ENCODE data around the gene LRFN2.

Gene LRFN2

DNA sequence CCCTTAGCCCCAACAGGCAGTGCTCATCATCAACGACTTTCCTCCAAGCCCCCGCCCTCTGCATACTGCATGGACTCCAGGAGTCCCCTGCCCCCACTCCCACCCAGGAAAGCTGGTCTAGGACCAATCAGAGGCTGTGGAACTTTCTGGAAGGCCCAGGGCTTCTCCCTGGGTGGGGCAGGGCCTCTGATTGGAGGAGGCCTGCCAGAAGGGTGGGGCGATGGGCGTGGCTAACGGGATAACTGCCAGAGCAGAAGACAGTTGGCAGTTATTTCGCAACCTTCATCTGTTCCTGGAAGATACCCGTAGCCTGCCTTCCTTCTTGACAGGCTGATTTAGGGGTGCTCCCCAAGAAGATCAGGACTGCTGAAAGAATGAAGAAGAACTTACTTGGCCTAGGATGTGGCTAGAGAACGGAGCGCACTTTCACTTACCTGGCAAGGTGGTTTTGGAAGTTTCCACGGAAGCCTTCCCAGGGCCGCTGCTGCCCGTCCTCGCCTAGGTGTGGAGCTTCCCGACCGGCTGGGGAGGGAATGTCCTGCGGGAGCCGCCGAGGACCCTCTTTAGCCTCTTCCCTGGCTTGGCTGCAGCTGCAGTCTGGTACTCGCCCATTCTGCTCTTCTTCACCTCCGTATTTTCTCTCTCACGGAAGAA is 209.0 kb downstream of the LRFN2 start:
- TF ChIP-seq, protein P1, sequence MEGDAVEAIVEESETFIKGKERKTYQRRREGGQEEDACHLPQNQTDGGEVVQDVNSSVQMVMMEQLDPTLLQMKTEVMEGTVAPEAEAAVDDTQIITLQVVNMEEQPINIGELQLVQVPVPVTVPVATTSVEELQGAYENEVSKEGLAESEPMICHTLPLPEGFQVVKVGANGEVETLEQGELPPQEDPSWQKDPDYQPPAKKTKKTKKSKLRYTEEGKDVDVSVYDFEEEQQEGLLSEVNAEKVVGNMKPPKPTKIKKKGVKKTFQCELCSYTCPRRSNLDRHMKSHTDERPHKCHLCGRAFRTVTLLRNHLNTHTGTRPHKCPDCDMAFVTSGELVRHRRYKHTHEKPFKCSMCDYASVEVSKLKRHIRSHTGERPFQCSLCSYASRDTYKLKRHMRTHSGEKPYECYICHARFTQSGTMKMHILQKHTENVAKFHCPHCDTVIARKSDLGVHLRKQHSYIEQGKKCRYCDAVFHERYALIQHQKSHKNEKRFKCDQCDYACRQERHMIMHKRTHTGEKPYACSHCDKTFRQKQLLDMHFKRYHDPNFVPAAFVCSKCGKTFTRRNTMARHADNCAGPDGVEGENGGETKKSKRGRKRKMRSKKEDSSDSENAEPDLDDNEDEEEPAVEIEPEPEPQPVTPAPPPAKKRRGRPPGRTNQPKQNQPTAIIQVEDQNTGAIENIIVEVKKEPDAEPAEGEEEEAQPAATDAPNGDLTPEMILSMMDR (IDR thresholded peaks at IDR 0.05; ENCODE audit: borderline replicate concordance, insufficient read depth, low read depth, low read length) = no peak
- no peak overlapping the region for H3K4me3 ChIP-seq (ENCODE audit: low read depth, low read length)

DNA sequence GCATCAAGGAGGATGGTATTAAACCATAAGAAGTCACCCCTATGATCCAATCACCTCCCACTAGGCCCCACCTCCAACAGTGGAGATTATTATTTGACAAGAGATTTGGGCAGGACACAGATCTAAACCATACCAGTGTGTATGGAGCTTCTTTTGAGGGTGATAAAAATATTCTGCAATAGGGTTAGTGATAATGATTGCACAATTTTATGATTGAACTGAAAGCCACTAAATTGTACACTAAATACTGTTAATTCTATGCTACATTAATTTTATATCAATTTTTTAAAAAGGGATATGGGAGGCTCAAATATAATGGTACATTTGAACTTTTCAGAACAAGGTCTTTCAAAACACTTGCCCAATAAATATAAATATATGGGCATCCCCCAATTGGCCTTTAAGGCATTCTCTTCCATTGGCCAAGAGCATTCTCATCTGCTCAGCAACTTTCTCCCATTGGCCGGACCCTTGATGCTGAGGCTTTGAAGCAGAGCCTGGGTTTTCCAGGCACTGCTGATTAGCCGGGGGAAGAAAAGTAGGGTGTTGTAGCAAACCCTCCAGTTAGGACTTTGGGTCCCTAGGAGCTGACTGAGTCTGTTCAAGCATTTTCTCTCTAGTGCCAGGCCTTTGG is 209.9 kb downstream of the LRFN2 start:
- no peak overlapping the region for H3K4me3 ChIP-seq (ENCODE audit: low read depth, low read length)
- TF ChIP-seq, protein P1 (IDR thresholded peaks at IDR 0.05; ENCODE audit: borderline replicate concordance, insufficient read depth, low read depth, low read length) = no peak

DNA sequence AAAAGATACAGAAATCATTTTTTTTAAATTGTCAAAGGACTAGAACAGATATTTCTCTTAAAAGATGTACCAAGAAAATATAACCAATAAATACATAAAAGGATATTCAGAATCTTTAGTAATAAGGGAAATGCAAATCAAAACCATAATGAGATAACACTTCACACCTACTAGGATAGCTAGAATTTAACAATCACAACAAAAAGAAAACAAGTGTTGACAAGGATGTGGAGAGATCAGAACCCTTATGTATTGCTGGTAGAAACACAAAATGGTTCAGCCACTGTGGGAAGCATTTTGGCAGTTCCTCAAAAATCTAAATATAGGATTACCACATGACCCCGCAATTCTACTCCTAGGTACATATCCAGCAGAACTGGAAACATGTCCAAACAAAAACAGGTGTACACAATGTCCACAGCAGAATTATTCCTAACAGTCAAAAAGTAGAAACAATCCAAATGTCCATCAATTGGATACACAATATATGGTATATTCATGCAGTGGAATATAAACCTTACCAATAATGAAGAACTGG is 211.0 kb downstream of the LRFN2 start:
- TF ChIP-seq, protein P1 (IDR thresholded peaks at IDR 0.05; ENCODE audit: borderline replicate concordance, insufficient read depth, low read depth, low read length) = no peak

DNA sequence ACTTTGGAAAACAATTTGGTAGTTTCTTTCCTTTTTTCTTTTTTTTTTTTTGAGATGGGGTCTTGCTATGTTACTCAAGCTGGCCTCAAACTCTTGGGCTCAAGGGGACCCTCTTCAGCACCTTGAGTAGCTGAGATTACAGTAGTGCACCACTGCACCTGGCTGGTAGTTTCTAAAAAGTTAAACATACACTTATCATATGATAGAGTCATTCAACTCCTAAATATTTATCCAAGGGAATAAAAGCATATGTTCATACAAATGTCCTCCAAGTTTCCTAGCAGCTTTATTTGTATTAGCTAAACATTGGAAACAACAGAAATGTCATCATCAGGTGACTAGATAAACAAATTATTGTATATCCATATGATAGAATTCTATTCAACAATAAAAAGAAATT is 213.9 kb downstream of the LRFN2 start:
- TF ChIP-seq, protein P1 (IDR thresholded peaks at IDR 0.05; ENCODE audit: borderline replicate concordance, insufficient read depth, low read depth, low read length) = no peak
- no peak overlapping the region for H3K4me3 ChIP-seq (ENCODE audit: low read depth, low read length)

More for the DNA sequence above, 211.0 kb downstream of the LRFN2 start:
- H3K4me3 ChIP-seq (ENCODE audit: low read depth, low read length) = no peak overlapping the region

DNA sequence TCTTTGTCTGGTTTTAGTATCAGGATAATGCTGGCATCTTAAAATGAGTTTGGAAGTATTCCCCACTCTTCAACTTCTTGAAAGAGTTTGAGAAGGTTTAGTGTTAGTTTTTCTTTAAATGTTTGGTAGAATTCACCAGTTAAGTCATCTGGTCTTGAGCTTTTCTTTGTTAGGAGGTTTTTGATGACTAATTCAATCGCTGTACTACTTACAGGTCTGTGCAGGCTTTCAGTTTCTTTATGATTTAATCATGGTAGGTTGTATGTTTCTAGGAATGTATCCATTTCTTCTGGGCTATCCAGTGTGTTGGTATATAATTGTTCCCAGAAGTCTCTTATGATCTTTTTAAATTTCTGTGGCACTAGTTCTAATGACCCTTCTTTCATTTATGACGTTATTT is 215.5 kb downstream of the LRFN2 start:
- H3K4me3 ChIP-seq (ENCODE audit: low read depth, low read length) = no peak overlapping the region
- TF ChIP-seq, protein P1 (IDR thresholded peaks at IDR 0.05; ENCODE audit: borderline replicate concordance, insufficient read depth, low read depth, low read length) = no peak

DNA sequence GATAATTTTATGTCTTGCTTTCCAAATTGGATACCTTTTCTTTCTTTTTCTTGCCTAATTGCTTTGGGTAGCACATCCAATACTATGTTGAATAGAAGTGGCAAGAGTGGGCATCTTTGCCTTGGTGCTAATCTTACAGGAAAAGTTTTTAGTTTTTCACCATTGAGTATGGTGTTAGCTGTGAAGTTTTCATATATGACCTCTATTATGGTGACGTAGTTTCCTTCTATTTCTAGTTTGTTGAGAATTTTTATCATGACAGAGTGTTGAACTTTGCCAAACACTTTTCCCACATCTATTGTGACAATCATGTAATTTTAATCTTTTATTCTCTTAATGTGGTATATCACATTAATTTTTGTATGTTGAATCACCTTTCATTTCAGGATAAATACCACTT is 216.1 kb downstream of the LRFN2 start:
- no peak overlapping the region for H3K4me3 ChIP-seq (ENCODE audit: low read depth, low read length)
- TF ChIP-seq, protein P1 (IDR thresholded peaks at IDR 0.05; ENCODE audit: borderline replicate concordance, insufficient read depth, low read depth, low read length) = no peak

DNA sequence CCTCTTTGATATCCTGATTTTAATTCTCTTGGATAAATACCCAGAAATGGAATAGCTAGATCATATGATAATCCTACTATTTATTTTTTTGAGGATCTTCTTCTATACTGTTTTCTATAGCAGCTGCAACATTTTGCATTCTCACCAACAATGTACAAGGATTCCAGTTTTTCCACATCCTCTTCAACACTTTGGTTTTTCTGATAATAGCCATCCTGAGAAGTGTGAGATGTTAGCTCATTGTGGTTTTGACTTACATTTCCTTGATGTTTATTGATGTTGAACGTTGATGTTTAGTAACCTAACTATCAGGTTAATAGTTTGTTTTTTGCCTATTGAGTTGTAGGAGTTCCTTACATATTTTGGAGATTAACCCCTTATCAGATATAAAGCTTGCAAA is 217.3 kb downstream of the LRFN2 start:
- no peak overlapping the region for H3K4me3 ChIP-seq (ENCODE audit: low read depth, low read length)
- TF ChIP-seq, protein P1 (IDR thresholded peaks at IDR 0.05; ENCODE audit: borderline replicate concordance, insufficient read depth, low read depth, low read length) = no peak
